Esophagus squamous epithelium (tissue), 4 donors: Measurements from ENCODE around the gene RCOR1.

Experiments used
- POLR2A ChIP-seq, 4 donors: fragments of 450-650 bp; IDR thresholded peaks; one replicate each; pipeline ENCODE4 v1.6.1; 2017; ENCODE audit warnings: antibody characterized with exemption in 4 of 4, mild to moderate bottlenecking in 4 of 4, moderate library complexity in 3 of 4
- TF ChIP-seq, protein P1 (sequence below), 6 experiments: fragments of 450-650 bp in 4 of 6; fragments of 200-600 bp in 2 of 6; sonication (generic) in 2 of 6; IDR thresholded peaks; one replicate each; pipeline ENCODE4 v1.5.1; 2016 to 2019; ENCODE audit warnings: antibody characterized with exemption in 6 of 6, mild to moderate bottlenecking in 4 of 6, moderate library complexity in 4 of 6

GRCh38 chr14:102746634-102747438 is 154.4 kb downstream of the RCOR1 start:
- TF ChIP-seq, protein P1, sequence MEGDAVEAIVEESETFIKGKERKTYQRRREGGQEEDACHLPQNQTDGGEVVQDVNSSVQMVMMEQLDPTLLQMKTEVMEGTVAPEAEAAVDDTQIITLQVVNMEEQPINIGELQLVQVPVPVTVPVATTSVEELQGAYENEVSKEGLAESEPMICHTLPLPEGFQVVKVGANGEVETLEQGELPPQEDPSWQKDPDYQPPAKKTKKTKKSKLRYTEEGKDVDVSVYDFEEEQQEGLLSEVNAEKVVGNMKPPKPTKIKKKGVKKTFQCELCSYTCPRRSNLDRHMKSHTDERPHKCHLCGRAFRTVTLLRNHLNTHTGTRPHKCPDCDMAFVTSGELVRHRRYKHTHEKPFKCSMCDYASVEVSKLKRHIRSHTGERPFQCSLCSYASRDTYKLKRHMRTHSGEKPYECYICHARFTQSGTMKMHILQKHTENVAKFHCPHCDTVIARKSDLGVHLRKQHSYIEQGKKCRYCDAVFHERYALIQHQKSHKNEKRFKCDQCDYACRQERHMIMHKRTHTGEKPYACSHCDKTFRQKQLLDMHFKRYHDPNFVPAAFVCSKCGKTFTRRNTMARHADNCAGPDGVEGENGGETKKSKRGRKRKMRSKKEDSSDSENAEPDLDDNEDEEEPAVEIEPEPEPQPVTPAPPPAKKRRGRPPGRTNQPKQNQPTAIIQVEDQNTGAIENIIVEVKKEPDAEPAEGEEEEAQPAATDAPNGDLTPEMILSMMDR (IDR thresholded peaks at IDR 0.05) = no peak
- no peak for TF ChIP-seq POLR2A (IDR thresholded peaks at IDR 0.05)
